ENCODE results near the gene CRYBB2. TPM values are rescaled to one million over a fixed set of nuclear protein-coding genes. Genes with fewer than 3 reads are reported as not detected.
"Not testable (repeated sequence)": the region's sequence is repeated elsewhere in the genome, so short reads cannot be mapped to it uniquely, and the experiment has no call there.

The CRYBB2 gene
- total RNA-seq, 1 donor from 2014 or later: not detected

- no peak for DNase-seq (ENCODE audit: low spot score)
These were observed 19.5 kb upstream of the CRYBB2 start, which contains the start of gene CRYBB3 for GRCh38 chr22:25199731-25200520. TSS of gene CRYBB3 (plus strand) at chr22:25199858. CDS start at chr22:25201397, 1,539 bp downstream.

GRCh38 chr22:25200967-25201366 is 18.5 kb upstream of the CRYBB2 start:
- DNase-seq (ENCODE audit: low spot score): no peak

- no peak for DNase-seq (ENCODE audit: low spot score)
These were observed 17.7 kb upstream of the CRYBB2 start for GRCh38 chr22:25201557-25202273.

- DNase-seq (ENCODE audit: low spot score): peak; percentile 49
These were observed 17.0 kb upstream of the CRYBB2 start for GRCh38 chr22:25202290-25202921.

- no peak for DNase-seq (ENCODE audit: low spot score)
These were observed 16.4 kb upstream of the CRYBB2 start for GRCh38 chr22:25203082-25203481.

- DNase-seq (ENCODE audit: low spot score): not testable (repeated sequence)
These were observed 14.9 kb upstream of the CRYBB2 start for GRCh38 chr22:25204547-25204946.

DNA sequence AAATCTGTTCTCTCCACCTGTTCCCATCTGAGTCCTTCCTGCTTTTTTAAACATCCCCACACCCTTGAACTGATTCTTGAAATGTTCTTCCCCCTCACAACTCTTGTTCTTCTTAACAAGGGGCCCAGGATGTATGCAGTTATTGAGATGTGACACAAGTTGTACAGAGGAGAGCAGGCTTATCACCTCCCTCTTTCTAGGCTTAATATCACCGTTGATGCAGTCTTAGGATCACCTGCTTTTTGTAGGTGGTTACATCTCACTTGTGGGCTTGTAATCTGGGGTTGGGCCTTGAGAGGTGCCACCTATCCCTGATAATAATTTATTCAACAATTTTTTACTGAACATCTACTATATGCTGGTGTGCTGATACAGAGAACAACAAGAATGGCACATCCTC is 13.6 kb upstream of the CRYBB2 start:
- no peak for DNase-seq (ENCODE audit: low spot score)

- DNase-seq (ENCODE audit: low spot score): no peak
These were observed 12.4 kb upstream of the CRYBB2 start for GRCh38 chr22:25206998-25207397.

DNA sequence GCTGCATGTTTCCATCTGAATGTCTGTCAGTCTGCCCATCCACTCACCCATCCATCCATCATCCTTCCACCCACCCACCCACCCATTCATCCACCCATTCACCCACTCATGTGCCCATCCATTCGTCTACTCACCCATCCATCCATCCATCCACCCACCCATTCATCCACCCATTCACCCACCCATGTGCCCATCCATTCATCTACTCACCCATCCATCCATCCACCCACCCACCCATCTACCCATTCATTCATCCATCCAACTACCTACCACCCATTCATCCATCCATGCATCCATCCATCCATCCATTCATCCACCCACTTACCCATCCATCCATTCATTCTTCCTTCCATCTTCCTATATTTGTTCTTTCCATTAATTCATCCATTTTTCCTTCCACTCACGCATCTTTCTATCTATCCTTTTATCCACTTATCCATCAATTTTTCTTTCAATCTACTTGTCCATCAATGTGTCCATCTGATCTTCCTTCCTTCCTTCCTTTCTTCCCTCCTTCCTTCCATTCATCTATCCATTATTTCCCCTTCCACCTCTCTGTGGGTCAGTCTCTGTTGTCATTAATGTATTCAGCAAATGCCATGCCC is 11.8 kb upstream of the CRYBB2 start:
- DNase-seq (ENCODE audit: low spot score): no peak

DNA sequence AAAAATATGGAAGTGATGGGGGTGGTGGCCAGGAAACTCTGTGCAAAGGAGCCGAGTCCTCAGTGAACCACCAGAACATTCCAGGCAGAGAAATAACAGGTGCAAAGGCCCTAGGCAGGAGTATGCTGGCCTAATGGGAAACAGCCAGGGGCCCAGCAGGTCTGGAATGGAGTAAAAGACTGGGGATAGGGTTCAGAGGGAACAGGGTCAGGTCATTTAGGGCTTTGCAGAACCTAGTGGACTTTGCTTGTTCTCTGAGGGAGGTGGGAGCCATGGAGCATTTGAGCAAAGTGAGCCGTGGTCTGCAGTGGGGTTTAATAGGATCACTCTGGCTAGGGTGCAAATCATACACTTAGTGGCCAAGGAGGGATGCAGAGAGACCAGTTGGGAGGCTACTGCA is 11.1 kb upstream of the CRYBB2 start:
- no peak for DNase-seq (ENCODE audit: low spot score)

- no peak for DNase-seq (ENCODE audit: low spot score)
These were observed 10.5 kb upstream of the CRYBB2 start for GRCh38 chr22:25208743-25209505.

GRCh38 chr22:25210793-25211192 is 8.6 kb upstream of the CRYBB2 start:
- no peak for DNase-seq (ENCODE audit: low spot score)

DNA sequence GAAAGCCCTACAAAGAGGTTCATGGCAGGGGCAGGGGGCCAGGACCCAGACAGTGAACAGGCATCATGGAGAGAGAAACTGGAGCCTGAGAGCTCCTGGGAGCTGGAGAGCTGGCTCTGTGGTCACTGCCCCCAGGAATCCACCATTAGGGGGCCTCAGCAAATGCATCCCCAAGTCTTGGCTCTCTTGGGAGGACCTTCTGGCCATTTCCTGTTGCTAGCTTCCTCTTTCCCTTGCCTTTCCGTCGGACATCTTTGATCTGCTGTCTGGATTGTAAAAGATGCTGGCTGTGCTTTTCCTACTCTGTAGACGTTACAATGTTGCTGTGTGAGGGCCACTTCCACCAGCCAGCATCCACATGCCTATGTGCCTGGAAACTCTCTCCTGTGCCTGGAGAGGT is 7.1 kb upstream of the CRYBB2 start:
- no peak for DNase-seq (ENCODE audit: low spot score)

DNA sequence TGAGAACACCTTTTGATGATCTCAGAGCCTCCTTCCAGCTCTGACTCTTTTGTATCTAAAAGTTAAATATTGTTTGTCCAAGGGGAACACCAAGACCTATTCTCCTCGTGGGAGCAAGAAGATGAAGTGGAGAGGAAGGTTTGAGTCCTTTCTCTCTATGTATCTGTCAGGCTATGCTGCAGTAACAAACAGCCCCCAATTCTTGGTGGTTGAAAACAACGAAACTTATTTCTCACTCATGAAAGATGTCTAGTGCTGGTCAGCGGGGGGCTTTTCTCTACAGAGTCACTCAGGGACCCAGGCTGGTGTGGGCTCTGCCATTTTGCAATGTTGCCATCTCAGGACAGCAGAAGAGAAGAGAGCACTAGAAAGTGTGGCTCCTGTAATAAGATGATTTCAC is 6.2 kb upstream of the CRYBB2 start:
- no peak for DNase-seq (ENCODE audit: low spot score)

DNA sequence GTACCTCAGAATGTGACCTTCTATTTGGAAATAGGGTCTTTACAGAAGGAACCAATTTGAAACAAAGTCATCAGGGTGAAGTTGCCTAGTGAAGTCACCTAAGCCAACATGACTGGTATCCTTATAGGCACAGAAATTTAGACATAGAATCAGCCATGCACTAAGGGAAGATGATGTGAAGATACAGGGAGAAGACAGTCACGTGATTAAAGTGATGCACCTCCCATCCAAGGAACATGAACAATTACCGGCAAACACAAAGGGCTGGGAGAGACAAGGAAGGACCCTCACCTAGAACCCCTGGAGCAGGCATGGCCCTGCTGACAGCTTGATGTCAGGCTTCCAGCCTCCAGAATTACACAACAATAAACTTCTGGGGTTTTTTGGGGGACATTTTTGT is 3.2 kb upstream of the CRYBB2 start:
- DNase-seq (ENCODE audit: low spot score): no peak

DNA sequence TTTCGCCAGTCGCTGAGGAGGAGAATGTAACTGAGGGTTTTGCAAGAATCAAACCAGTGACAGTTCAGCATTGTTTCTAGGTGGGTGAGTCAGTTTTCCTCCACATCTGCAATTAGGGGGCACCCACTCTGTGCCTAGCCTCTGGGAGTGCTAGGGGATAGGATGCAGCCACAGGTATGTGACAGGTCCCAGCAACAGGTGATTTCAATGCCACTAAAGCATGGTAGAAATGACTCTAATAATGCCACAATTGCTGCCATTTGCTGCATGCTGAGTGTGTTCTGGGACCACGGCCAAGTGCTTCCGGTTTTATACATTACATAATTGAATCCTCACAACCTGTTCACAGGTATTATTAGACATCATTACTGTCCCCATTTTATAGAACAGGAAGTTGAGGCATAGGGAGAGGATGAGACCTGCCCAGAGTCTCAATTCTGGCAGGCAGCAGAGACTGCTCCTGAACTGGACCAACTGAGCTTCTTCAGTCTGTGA is 556 bp downstream of the CRYBB2 start:
- DNase-seq (ENCODE audit: low spot score): no peak

GRCh38 chr22:25221790-25222189 is 2.4 kb downstream of the CRYBB2 start:
- no peak for DNase-seq (ENCODE audit: low spot score)

DNA sequence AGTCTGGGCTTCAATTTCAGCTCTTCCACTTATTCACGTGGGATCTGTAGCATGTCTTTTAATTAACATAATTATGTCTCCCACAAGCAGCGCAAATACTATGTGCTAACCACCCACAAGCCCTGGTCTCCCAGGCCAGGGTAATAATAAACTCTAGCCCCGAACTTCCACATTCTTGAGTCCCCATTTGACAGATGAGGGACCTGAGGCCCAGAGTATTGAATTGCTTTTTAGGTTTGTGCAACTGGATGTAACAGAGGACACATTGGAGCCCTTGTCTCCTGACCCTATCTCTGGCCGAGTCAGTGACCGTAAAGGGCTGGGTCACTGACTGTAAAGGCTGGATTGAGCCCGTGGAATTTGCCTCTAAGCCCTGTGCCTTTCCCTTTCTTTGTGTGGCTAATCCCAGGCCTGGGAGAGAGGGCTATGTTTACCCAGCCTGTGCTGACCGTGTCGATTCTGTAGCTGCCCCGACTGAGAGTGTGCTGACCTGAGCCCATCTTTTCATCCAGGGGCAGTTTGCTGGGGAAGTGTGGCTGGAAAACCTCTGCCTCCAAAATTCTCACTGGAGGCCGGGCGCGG is 3.9 kb downstream of the CRYBB2 start:
- DNase-seq (ENCODE audit: low spot score): no peak

GRCh38 chr22:25228822-25229221 is 9.4 kb downstream of the CRYBB2 start:
- DNase-seq (ENCODE audit: low spot score): no peak

GRCh38 chr22:25230760-25231159 is 11.3 kb downstream of the CRYBB2 start:
- not testable (repeated sequence) for DNase-seq (ENCODE audit: low spot score)

DNA sequence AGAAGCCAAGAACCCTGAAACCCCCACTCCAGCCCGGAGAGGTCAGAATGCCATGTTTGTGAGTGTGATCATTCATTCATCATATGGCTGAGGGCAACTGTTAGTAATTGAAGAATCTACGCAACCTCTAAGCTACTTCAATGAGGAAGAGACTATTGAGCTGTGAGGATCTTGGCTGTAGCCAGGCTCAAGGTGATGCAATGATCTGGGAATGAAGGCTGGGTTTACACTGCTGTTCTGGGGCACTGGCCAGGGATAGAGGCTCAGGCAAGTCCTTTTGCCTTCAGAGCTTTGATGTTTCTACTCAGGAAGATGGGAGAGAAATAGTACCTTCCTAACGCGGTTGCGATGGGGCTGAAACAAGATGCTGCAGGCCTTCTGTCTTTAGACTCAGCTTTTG is 12.9 kb downstream of the CRYBB2 start:
- DNase-seq (ENCODE audit: low spot score): no peak

Data from mucosa of gallbladder (tissue), 1 donor.